Fibroblast of skin of left biceps (primary cell): Measurements from ENCODE around the gene PDCD4.
"Not testable (repeated sequence)": the region's sequence is repeated elsewhere in the genome, so short reads cannot be mapped to it uniquely, and the experiment has no call there.

Experiments used
- DNase-seq, 2 experiments: peaks; one replicate each; pipeline ENCODE4 v3.0.0-alpha.2; 2013; ENCODE audit warnings: low read depth in 2 of 2

Gene PDCD4

DNA sequence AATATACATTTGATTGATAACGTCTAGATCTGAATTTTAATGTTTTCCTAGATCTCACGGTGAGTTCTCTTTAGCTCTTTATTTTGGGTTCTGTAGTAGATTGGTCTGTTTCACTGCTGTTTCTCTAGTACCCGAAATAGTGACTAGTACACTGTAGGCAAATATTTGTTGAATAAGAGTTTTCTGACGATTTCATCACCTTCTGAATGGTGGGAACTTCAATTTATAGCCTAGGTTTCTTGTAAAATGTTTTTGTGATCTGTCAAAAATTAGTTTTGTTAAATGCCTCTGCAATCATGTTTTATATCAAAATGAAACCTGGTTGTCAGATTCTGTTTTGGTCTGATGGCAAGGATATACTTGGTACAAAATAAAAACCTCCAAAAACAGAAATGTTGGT, 10.2 kb downstream of the PDCD4 start:
- no peak for DNase-seq

GRCh38 chr10:110883924-110884323, 12.2 kb downstream of the PDCD4 start:
- DNase-seq, result no peak

GRCh38 chr10:110885932-110886674, 14.4 kb downstream of the PDCD4 start:
- no peak for DNase-seq

DNA sequence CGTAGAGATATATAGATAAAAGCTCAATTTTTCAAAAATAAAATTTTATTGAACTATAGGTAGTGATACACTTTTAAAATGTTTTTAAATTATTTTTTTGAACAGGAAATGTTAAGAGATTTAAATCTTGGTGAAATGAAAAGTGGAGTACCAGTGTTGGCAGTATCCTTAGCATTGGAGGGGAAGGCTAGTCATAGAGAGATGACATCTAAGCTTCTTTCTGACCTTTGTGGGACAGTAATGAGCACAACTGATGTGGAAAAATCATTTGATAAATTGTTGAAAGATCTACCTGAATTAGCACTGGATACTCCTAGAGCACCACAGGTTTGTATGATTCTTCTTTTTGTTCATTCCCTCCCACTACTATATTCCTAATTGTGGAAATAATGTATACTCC, 15.8 kb downstream of the PDCD4 start:
- no peak for DNase-seq

- no peak for DNase-seq
Measured at GRCh38 chr10:110892602-110893288, 21.0 kb downstream of the PDCD4 start.

GRCh38 chr10:110893559-110894179, 21.9 kb downstream of the PDCD4 start:
- no peak for DNase-seq

DNA sequence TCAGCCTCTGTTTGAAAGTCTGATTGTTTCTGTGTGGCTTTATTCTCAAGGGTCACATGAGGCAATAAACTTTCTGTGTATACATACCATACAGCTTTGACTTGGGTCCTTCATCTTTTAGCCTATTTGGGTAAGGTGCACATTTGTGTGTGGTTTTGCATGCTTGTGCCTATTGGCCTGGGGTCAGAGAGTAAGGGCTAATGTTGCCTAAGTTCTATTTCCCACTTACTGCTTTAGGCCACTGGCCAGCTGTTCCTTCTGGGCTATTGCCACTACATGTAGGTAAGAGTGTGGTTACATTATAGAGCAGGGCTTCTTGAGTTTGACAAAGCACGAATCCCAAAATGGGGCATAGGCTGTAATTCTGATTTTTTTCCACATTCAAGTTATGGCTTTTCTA, 25.5 kb downstream of the PDCD4 start:
- no peak for DNase-seq

GRCh38 chr10:110898391-110898790, 26.7 kb downstream of the PDCD4 start:
- DNase-seq, result no peak

- no peak for DNase-seq
Measured at GRCh38 chr10:110900983-110901382, 29.3 kb downstream of the PDCD4 start.

DNA sequence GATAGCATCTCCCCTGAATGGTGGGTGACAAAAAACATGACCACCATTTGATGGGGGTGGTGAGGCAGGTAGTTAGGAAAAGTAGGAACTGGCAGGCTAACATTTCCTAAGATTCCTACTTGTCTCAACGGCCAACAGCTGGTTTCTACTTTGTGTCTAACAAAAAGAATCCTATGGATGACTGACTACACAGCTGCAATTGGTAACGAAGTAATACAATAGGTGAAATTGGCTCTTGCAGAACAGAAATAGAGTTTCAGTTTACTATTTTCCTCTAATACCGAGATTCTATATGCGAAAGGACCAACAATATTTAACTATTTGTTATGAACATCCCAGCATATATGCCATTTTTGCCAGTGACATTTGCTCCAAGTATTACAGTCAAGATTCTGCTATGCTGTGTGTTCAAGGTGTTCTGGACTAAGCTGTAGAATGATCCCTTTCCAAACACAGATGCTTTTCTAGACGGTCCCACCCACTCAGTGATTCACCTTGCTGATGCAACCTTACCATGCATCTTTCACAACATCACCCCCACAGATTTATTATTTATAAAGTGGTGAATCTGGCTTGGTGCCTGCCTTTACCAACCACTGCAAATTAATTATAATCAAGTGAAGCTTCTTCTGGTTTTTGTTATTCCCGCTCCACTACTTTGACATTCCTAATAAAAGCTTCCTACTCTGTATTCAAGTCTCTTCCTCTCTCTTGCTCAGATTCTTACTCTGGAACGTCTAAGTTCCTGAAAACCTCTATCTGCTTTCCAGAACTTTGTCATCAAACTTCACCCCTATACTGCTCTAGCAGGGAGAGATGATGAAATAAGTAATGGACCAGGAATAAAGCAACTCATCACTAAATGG, 30.5 kb downstream of the PDCD4 start:
- peak; percentile 62 to 64 for DNase-seq

GRCh38 chr10:110903280-110904278, 31.9 kb downstream of the PDCD4 start:
- DNase-seq, result no peak

DNA sequence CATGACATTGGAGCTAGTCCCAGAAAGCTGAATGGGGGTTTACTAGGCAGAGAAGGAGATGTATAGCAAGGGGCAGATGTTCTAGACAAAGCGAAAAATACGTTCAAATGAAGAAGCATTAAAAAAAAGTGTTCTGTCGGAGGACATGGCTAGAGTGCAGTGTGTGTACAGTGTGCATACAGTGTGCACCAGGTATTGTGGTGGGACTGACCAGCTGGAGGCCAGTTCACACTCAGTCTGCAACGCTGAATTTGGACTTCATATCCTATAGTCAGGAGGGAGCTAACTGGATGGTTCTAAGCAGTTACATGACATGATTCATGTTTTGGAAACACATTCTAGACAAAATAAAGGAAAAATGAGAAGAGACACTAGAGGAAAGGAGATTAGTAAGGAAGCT, 38.4 kb downstream of the PDCD4 start:
- DNase-seq, result no peak

- DNase-seq, result peak; percentile 57 to 61
Measured at GRCh38 chr10:110912374-110912773, 40.6 kb downstream of the PDCD4 start.

DNA sequence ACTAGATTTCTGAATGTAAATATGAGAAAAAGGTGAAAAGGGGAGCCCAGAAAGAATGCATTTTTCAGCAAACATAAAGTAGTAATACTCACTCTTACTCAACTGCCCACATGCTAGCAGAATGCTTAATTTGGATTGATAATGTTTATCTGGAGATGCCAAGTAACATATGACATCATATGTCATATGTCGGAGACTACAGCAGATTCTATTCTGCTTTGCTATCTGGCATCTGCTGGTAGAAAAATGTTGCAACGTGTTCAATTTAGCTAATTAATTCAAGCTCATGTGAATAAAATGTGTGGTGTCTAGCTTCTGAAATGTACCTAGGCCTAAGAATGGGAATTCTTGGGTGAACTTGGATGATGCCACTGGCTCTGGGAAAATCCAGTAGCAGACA, 42.7 kb downstream of the PDCD4 start:
- DNase-seq, result peak in 1 of 2 experiments; percentile 6

DNA sequence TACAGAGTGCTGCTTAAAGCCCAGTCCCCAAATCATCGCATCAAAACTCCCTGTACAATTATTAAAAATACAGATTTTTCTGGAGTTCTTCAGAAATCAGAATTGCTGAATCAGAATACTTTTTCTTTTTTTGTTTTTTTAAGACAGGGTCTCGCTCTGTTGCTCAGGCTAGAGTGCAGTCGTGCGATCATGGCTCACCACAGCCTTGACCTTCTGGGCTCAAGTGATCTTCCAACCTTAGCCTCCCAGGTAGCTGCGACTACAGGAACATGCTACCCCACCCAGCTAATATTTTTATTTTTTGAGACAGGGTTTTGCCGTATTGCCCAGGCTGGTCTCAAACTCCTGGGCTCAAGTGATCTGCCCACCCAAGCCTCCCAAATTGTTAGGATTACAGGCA, 43.3 kb downstream of the PDCD4 start:
- no peak for DNase-seq

- DNase-seq, result not testable (repeated sequence)
Measured at GRCh38 chr10:110915600-110915999, 43.9 kb downstream of the PDCD4 start.

GRCh38 chr10:110916554-110917346, 45.0 kb downstream of the PDCD4 start:
- DNase-seq, result peak; percentile 67 to 75

DNA sequence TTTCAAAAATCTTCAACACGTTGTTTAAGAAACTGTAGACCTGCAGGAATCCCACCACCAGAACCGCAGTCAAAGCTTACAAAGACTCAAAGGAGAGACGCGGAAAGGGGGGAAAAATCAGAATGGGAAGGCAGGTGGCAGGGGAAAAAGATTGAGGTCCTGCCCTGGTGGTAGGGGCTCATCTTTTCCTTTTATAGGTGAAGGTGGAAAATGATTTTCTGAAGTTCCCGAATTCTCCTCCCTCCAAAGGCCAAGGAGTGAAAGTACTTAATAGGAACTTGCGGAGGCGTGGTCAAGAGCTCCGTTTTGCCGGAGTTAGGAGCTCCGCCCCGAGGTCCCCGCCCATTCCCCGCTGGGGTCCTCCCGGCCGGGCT, 46.5 kb downstream of the PDCD4 start:
- peak; percentile 84 to 86 for DNase-seq

- peak; percentile 100 for DNase-seq
Measured at GRCh38 chr10:110918643-110919348, 47.1 kb downstream of the PDCD4 start, which contains the start of gene BBIP1. BBIP1 (minus strand) TSS chr10:110919180; CDS start chr10:110918157, 1,023 bp downstream.
